GM12875 (cell line): ENCODE measurements around the gene ATP1A4.

Experiments
- H3K4me3 ChIP-seq: one replicate; pipeline ENCODE4 v1.5.1; 2011; ENCODE audit warnings: low read depth, low read length, control low read depth
- TF ChIP-seq, protein P1 (sequence below): IDR thresholded peaks from 2 replicates; pipeline ENCODE4 v1.5.1; 2011; ENCODE audit warnings: low read depth, mild to moderate bottlenecking, control low read depth, inconsistent platforms, low read length, moderate library complexity, borderline replicate concordance; ENCODE audit not compliant: insufficient read depth

Gene ATP1A4

DNA sequence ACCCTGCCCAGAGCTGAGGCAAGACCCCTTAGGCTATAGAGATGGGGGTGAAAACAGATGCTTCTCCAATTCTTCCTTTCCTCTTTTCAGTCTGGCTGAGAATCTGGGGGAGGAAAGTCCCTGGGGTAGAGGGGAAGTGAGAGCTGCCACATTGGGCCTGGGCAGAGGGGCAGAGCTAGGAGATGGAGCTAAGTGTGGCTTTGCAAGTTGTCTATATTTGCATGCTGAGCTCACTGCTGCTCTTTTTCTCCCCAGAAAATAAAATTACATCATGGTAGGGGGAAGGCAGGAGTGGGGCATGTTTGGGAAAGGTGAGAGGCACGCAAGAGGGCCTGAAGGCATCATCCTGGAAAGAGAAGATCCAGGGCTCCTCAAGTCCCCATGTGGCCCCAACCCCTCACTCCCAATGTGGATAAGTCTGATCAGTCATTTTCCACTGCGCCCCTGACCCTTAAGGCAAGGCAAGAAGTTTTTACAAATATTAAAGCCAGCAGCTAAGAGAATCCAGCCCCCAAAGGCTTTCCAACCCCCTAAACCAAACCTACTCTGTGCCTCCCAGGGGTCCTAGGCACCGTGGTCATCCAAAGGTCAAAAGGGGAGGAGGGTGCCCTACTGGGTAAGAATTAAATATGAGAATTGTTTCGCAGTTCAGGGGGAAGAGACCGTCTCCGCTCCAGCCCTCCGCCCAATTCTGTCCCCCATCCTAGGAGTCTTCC, 53.3 kb downstream of the ATP1A4 start:
- peak overlapping the region; percentile 38 for H3K4me3 ChIP-seq
- TF ChIP-seq, protein P1, sequence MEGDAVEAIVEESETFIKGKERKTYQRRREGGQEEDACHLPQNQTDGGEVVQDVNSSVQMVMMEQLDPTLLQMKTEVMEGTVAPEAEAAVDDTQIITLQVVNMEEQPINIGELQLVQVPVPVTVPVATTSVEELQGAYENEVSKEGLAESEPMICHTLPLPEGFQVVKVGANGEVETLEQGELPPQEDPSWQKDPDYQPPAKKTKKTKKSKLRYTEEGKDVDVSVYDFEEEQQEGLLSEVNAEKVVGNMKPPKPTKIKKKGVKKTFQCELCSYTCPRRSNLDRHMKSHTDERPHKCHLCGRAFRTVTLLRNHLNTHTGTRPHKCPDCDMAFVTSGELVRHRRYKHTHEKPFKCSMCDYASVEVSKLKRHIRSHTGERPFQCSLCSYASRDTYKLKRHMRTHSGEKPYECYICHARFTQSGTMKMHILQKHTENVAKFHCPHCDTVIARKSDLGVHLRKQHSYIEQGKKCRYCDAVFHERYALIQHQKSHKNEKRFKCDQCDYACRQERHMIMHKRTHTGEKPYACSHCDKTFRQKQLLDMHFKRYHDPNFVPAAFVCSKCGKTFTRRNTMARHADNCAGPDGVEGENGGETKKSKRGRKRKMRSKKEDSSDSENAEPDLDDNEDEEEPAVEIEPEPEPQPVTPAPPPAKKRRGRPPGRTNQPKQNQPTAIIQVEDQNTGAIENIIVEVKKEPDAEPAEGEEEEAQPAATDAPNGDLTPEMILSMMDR, result no peak

DNA sequence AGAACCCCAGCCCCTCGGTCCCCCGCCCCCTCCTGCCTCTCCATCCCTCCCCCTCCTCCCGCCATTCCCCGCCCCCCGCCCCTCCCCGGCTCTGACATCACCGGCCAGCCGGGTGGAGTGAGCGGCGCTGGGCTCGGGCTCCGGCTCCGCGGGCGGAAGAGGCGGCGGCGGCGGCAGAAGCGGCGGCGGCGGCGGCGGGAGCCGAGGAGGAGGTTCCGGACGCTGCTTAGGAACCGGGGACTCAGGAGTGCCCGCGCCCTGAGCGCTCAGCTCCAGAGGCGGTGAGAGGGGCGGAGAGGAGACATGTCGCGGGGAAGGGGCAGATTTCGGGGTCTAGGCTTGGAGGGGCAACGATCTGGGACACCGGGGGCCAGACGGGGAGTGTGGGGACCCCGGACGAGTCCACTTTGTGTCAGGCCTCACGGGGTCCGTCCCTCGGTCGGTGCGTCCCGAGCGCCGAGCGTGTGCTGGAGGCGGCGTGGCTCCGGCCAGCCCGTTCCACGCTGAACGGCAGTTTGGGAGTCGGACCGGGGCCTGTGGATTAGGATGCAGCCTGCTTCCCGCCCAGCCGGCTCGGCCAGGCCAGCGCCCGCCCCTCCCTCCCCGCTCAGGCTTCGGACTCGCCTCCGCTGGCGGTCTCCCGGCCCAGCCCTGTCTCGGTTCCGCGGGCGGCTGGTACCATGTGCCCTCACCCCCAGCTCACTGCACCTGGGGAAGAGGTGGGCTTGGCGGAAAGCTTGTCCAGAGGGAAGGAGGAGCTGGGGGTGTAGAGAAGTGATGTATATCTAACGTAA, 54.0 kb downstream of the ATP1A4 start, which contains the start of gene PEA15:
Gene PEA15 (plus strand): TSS at position 143 of the 794 bp plus-strand sequence. CDS start 6,161 bp downstream, outside the sequence.
- TF ChIP-seq, protein P1, result no peak
- H3K4me3 ChIP-seq, result peak within 1 kb of the TSS; percentile 100

DNA sequence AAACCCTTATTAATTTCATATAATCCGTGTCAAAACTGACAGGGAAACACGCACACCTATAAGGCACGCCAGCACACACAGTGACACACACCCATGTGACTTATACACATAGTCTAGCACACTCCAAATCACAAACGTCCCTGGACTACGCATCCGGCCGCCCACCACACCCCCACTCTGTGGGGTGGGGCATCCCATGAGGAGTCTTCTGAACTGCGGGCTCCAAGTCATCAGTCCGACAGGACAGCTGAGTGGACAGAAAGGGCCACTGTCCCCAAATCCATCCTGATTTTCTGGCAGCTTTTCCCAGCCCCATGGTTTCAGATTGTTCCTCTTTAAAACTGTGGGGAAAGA, 54.6 kb downstream of the ATP1A4 start:
- TF ChIP-seq, protein P1, result no peak
- peak overlapping the region; percentile 100 for H3K4me3 ChIP-seq

DNA sequence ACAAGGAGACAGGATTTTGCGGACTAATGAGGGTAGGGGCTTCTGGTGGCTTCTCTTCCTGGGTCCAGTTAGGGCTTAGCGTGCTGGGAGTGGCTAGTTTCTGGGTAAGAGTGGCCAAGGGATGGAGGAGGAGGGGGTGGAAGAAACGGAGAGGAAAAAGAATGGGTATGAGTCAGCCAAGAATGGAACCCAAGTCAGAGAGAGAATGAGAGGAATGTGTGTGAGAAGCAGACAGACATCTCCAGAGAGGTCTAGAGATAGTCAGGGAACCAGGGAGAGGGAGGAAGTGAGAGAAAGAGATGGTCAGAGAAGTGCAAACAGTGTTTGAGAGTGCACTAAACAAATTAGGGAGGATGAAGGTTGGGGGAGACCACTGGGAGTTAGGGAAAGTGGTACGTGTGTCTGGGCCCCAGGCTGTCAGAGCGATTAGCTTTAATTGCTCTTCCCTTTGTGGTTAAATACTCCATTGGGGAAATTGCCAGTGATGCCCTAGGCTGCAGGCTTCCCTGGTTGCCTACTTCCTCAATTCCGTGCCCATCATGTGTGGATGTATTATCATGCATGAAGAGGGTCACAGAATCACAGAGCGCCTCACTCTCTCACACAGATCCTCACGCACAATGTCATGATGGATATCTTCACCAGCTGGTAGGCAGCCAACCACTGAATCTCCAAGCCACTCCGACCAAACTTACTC, 55.2 kb downstream of the ATP1A4 start:
- peak overlapping the region; percentile 100 for H3K4me3 ChIP-seq
- TF ChIP-seq, protein P1, result no peak

DNA sequence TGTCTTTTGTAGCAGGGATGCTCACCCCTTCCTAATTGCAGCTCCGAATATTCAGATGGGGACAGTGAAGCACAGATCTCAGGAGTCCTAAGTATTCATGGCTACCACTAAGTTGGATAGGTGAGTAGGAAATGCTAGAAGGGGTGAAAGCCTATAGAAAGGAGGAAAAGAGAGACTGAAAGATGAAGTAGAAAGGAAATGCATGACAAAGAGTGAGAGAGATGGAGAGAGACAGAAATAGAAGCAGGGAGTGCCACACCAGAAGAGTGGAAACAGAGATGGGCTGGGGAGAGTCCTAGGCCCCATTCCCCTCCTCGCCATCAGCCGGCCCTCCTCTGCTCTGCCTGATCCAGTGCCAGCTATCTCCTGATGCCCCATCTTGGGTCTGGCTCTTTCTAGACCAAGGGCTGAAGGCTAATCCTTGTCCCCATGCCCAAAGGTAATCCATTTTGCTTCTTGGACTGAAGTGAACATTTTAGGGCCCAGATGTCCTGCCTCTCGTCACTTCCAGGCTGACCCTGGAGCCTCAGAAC, 55.8 kb downstream of the ATP1A4 start:
- peak overlapping the region; percentile 19 for H3K4me3 ChIP-seq

DNA sequence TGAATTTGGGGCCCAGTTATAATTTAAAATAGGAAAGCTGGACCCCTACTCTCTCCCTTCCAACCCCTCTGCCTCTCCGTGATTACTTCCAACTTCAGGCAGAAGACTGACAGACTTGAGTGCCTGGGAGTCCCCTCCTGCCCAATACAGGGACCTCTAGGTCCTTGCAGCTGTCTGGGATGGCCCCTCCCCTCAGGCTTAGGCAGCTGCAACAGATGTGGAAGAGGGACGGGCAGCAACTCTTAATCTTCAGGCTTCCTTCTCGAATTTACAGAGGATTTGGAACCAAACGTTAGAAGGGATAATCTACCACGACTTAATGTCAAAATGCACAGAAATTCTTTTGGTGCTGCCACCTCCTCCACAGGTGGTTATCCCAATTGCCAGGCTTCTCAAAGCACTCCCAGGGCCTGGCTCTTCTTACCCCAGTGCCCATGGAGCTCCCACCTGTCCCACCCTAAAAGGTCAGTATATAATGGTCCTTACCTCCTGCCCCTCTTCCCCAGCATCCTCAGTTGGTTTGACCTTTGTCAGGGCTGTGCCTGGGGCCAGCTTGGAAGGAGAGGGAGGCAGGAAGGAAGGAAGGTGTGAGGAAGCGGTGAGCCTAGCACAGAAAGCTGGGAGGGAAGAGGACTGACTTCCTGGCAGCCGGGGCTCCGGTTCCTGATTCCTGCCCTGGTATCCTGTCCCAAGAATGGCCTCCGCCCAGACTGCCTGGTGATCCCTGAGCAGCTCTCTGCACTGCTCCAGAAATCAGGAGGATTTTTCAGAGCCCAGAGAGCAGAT, 56.6 kb downstream of the ATP1A4 start:
- H3K4me3 ChIP-seq, result no peak overlapping the region
- TF ChIP-seq, protein P1, result no peak

More for the DNA sequence above, 55.8 kb downstream of the ATP1A4 start:
- TF ChIP-seq, protein P1, result no peak
